Fibroblast of villous mesenchyme (primary cell): ENCODE measurements around the gene LYPD8. TPM values are rescaled to one million over a fixed set of nuclear protein-coding genes. Genes with fewer than 3 reads are reported as not detected.

Experiments
- DNase-seq: peaks from one replicate; pipeline ENCODE4 v3.0.0-alpha.2; 2010; ENCODE audit warnings: low read depth
- H3K4me3 ChIP-seq: 2 replicates; pipeline ENCODE4 v1.5.1; 2011; ENCODE audit warnings: low read depth, mild to moderate bottlenecking, low read length
- total RNA-seq: library from RNA; depleted of rRNA; stranded (reverse); fragments of >200 nt; gene quantifications from 2 replicates; pipeline ENCODE4 v1.2.3, GENCODE V29; 2012
- TF ChIP-seq, protein P1 (sequence below): IDR thresholded peaks from 2 replicates; pipeline ENCODE4 v1.5.1; 2012; ENCODE audit warnings: low read depth, mild to moderate bottlenecking, low read length; ENCODE audit not compliant: insufficient read depth

The LYPD8 gene
- total RNA-seq, 1 donor = not detected

- no peak for DNase-seq
Measured at GRCh38 chr1:248783367-248783766, 27.8 kb upstream of the LYPD8 start.

GRCh38 chr1:248782416-248783141, 27.0 kb upstream of the LYPD8 start:
- no peak for DNase-seq
- no peak overlapping the region for H3K4me3 ChIP-seq
- TF ChIP-seq, protein P1, sequence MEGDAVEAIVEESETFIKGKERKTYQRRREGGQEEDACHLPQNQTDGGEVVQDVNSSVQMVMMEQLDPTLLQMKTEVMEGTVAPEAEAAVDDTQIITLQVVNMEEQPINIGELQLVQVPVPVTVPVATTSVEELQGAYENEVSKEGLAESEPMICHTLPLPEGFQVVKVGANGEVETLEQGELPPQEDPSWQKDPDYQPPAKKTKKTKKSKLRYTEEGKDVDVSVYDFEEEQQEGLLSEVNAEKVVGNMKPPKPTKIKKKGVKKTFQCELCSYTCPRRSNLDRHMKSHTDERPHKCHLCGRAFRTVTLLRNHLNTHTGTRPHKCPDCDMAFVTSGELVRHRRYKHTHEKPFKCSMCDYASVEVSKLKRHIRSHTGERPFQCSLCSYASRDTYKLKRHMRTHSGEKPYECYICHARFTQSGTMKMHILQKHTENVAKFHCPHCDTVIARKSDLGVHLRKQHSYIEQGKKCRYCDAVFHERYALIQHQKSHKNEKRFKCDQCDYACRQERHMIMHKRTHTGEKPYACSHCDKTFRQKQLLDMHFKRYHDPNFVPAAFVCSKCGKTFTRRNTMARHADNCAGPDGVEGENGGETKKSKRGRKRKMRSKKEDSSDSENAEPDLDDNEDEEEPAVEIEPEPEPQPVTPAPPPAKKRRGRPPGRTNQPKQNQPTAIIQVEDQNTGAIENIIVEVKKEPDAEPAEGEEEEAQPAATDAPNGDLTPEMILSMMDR = no peak

More at GRCh38 chr1:248783367-248783766, 27.8 kb upstream of the LYPD8 start:
- TF ChIP-seq, protein P1 = no peak
- no peak overlapping the region for H3K4me3 ChIP-seq

GRCh38 chr1:248779350-248779749, 23.8 kb upstream of the LYPD8 start:
- TF ChIP-seq, protein P1 = no peak
- no peak overlapping the region for H3K4me3 ChIP-seq
- DNase-seq = no peak

GRCh38 chr1:248778906-248779305, 23.3 kb upstream of the LYPD8 start:
- no peak overlapping the region for H3K4me3 ChIP-seq
- TF ChIP-seq, protein P1 = no peak
- no peak for DNase-seq

GRCh38 chr1:248776991-248777390, 21.4 kb upstream of the LYPD8 start:
- DNase-seq = no peak
- no peak overlapping the region for H3K4me3 ChIP-seq
- TF ChIP-seq, protein P1 = no peak

DNA sequence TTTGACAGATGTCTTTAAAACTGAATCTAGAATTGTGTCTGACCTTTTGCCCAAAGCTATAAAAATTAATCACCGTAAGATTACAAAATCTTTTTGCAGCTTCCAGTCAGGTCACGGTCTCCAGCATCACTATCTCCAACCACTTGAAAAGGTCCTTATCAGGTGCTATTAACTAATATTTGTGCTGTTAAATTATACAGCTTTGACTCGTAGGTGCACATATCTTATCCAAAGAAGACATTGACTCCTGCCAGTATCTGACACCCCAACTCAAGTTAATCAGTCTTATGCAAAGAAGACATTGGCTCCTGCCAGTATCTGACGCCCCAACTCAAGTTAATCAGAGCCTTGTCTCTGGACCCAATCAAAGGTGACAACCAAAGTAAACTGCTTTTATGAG, 19.9 kb upstream of the LYPD8 start:
- TF ChIP-seq, protein P1 = no peak
- no peak overlapping the region for H3K4me3 ChIP-seq
- DNase-seq = no peak

GRCh38 chr1:248759644-248760043, 4.1 kb upstream of the LYPD8 start:
- no peak for DNase-seq
- TF ChIP-seq, protein P1 = no peak
- no peak overlapping the region for H3K4me3 ChIP-seq
